H1 (cell line): ENCODE measurements around the gene MYOC. TPM values are rescaled to one million over a fixed set of nuclear protein-coding genes. Genes with fewer than 3 reads are reported as not detected.

Experiments used
- CTCF ChIA-PET: fragments of 300-600 bp; sonication (Branson Sonifier 250); formaldehyde crosslinking; loops from one replicate; lab custom pipeline; 2021; ENCODE audit not compliant: partially characterized antibody; lab: Charles Lee
- POLR2A ChIA-PET: fragments of 300-600 bp; sonication (Branson Sonifier 250); formaldehyde crosslinking; loops from one replicate; lab custom pipeline; 2021; ENCODE audit warnings: inconsistent platforms; ENCODE audit not compliant: partially characterized antibody; lab: Charles Lee
- DNase-seq, 2 experiments: peaks; one replicate each; pipeline versions ENCODE4 v3.0.0 to v3.0.0-alpha.2; 2010 to 2022; ENCODE audit warnings: low spot score in 2 of 2, low read depth in 1 of 2, mixed read lengths in 1 of 2
- FAIRE-seq: peaks from 2 replicates; lab custom pipeline; 2011; peaks lifted over from hg19 to GRCh38; lab: Jason Lieb, UNC
- H2AFZ ChIP-seq: 2 replicates; pipeline ENCODE4 v1.8.1; 2012; ENCODE audit warnings: low read length, inconsistent platforms
- H2AK5ac ChIP-seq: 2 replicates; pipeline ENCODE4 v1.6.1; 2013; ENCODE audit warnings: low read depth, low read length
- H2BK120ac ChIP-seq: replicated peaks from 2 replicates; pipeline ENCODE3; 2013; ENCODE audit warnings: low read depth, low read length, inconsistent platforms
- H2BK12ac ChIP-seq: 2 replicates; pipeline ENCODE4 v1.6.1; 2013; ENCODE audit warnings: low read depth, low read length
- H2BK15ac ChIP-seq: 2 replicates; pipeline ENCODE4 v1.6.1; 2013; ENCODE audit warnings: low read length
- H2BK20ac ChIP-seq: 2 replicates; pipeline ENCODE4 v1.6.1; 2013; ENCODE audit warnings: low read length
- H2BK5ac ChIP-seq: 2 replicates; pipeline ENCODE4 v1.6.1; 2013; ENCODE audit warnings: low read depth, low read length
- H3K14ac ChIP-seq: 2 replicates; pipeline ENCODE4 v1.6.1; 2013; ENCODE audit warnings: inconsistent platforms; ENCODE audit not compliant: insufficient read length
- H3K18ac ChIP-seq: 2 replicates; pipeline ENCODE4 v1.6.1; 2013; ENCODE audit warnings: low read length; ENCODE audit errors: extremely low read depth
- H3K23ac ChIP-seq: 2 replicates; pipeline ENCODE4 v1.6.1; 2013; ENCODE audit warnings: inconsistent platforms; ENCODE audit not compliant: insufficient read length
- H3K23me2 ChIP-seq: 2 replicates; pipeline ENCODE4 v1.6.1; 2013; ENCODE audit warnings: low read depth, low read length
- H3K27ac ChIP-seq: 2 replicates; pipeline ENCODE4 v1.6.1; 2011; ENCODE audit warnings: low read depth, low read length, inconsistent platforms
- H3K27me3 ChIP-seq, 4 experiments: replicated peaks in 1 of 4; 1 replicate in 1 of 4; 2 replicates in 3 of 4; pipeline versions ENCODE4 v1.6.1 to v1.8.1; 2011 to 2013; ENCODE audit warnings: low read length in 3 of 4, mild to moderate bottlenecking in 3 of 4, inconsistent platforms in 2 of 4, mixed read lengths in 2 of 4, moderate library complexity in 1 of 4; ENCODE audit not compliant: control insufficient read depth in 3 of 4, insufficient read depth in 3 of 4; ENCODE audit errors: extremely low read depth in 1 of 4
- H3K36me3 ChIP-seq, 4 experiments: 2 replicates each; pipeline versions ENCODE4 v1.6.1 to v1.8.1; 2011 to 2013; ENCODE audit warnings: mild to moderate bottlenecking in 4 of 4, low read length in 3 of 4, moderate library complexity in 2 of 4, control low read depth in 1 of 4, inconsistent platforms in 1 of 4; ENCODE audit not compliant: insufficient read depth in 4 of 4, control insufficient read depth in 2 of 4
- H3K4ac ChIP-seq: replicated peaks from 2 replicates; pipeline ENCODE3; 2013; ENCODE audit warnings: low read length, low read depth, mixed read lengths, inconsistent platforms; ENCODE audit not compliant: insufficient read length
- H3K4me1 ChIP-seq, 4 experiments: replicated peaks in 1 of 4; 1 replicate in 1 of 4; 2 replicates in 3 of 4; pipeline versions ENCODE4 v1.6.1 to v1.8.1; 2011 to 2013; ENCODE audit warnings: low read length in 3 of 4, inconsistent platforms in 2 of 4, mixed read lengths in 1 of 4; ENCODE audit not compliant: insufficient read depth in 4 of 4, control insufficient read depth in 3 of 4
- H3K4me2 ChIP-seq, 2 experiments: 2 replicates each; pipeline versions ENCODE4 v1.6.1 to v1.8.1; 2011 to 2013; ENCODE audit warnings: low read depth in 2 of 2, low read length in 2 of 2, control low read depth in 1 of 2, inconsistent platforms in 1 of 2, mild to moderate bottlenecking in 1 of 2; ENCODE audit not compliant: insufficient read depth in 1 of 2
- H3K4me3 ChIP-seq, 4 experiments: fragments of 200-600, 300-600 bp in 1 of 4; sonication (generic), shearing (Covaris generic), sonication (Bioruptor Twin) in 1 of 4; 2 replicates each; pipeline versions ENCODE4 v1.5.1 to v1.8.1; 2011 to 2016; ENCODE audit warnings: low read length in 4 of 4, low read depth in 3 of 4, control low read depth in 2 of 4, inconsistent platforms in 2 of 4, mild to moderate bottlenecking in 2 of 4, mixed read lengths in 1 of 4, moderate library complexity in 1 of 4; ENCODE audit not compliant: insufficient read depth in 2 of 4; ENCODE audit errors: extremely low read depth in 1 of 4
- H3K56ac ChIP-seq: replicated peaks from 2 replicates; pipeline ENCODE3; 2013; ENCODE audit warnings: low read depth, mild to moderate bottlenecking, mixed read lengths, low read length, inconsistent platforms; ENCODE audit not compliant: insufficient read length
- H3K79me1 ChIP-seq: 2 replicates; pipeline ENCODE4 v1.6.1; 2013; ENCODE audit warnings: low read depth, low read length, control low read depth
- H3K79me2 ChIP-seq, 2 experiments: 2 replicates each; pipeline versions ENCODE4 v1.6.1 to v1.8.1; 2012 to 2013; ENCODE audit warnings: low read length in 2 of 2, mild to moderate bottlenecking in 2 of 2, inconsistent platforms in 1 of 2; ENCODE audit not compliant: insufficient read depth in 2 of 2, control insufficient read depth in 1 of 2
- H3K9ac ChIP-seq, 4 experiments: replicated peaks in 1 of 4; 1 replicate in 1 of 4; 2 replicates in 3 of 4; pipeline versions ENCODE4 v1.6.1 to v1.8.1; 2011 to 2013; ENCODE audit warnings: low read depth in 3 of 4, low read length in 3 of 4, control low read depth in 2 of 4, mild to moderate bottlenecking in 2 of 4, moderate library complexity in 2 of 4, inconsistent platforms in 1 of 4; ENCODE audit errors: extremely low read depth in 1 of 4
- H3K9me3 ChIP-seq, 2 experiments: 2 replicates each; pipeline versions ENCODE4 v1.6.1 to v1.8.1; 2012 to 2013; ENCODE audit warnings: mild to moderate bottlenecking in 2 of 2, moderate library complexity in 2 of 2, control low read depth in 1 of 2, inconsistent platforms in 1 of 2, low read depth in 1 of 2, low read length in 1 of 2, mixed read lengths in 1 of 2; ENCODE audit not compliant: insufficient read depth in 2 of 2
- H4K20me1 ChIP-seq, 2 experiments: replicated peaks in 1 of 2; 2 replicates each; pipeline versions ENCODE3 to v1.8.1; 2011 to 2013; ENCODE audit warnings: inconsistent platforms in 2 of 2, low read length in 2 of 2, mild to moderate bottlenecking in 1 of 2; ENCODE audit not compliant: insufficient read depth in 2 of 2, control insufficient read depth in 1 of 2
- H4K5ac ChIP-seq: 2 replicates; pipeline ENCODE4 v1.6.1; 2013; ENCODE audit warnings: low read length, low read depth, mixed read lengths, inconsistent platforms; ENCODE audit not compliant: insufficient read length
- H4K8ac ChIP-seq: 2 replicates; pipeline ENCODE4 v1.8.0; 2013; ENCODE audit warnings: mild to moderate bottlenecking, moderate library complexity, low read length, inconsistent platforms; ENCODE audit not compliant: insufficient read depth; ENCODE audit errors: extremely low read depth
- H4K91ac ChIP-seq: replicated peaks from 2 replicates; pipeline ENCODE3; 2013; ENCODE audit warnings: low read length, mixed read lengths, inconsistent platforms; ENCODE audit not compliant: insufficient read length
- ASH2L ChIP-seq: fragments of 200-600, 300-600 bp; sonication (generic); IDR thresholded peaks from one replicate; pipeline ENCODE4 v1.7.1; 2017; ENCODE audit warnings: low read length
- BACH1 ChIP-seq: IDR thresholded peaks from 2 replicates; pipeline ENCODE4 v1.6.1; 2012; ENCODE audit warnings: low read length, improper control_type of control experiment
- BCL11A ChIP-seq, 2 experiments: IDR thresholded peaks; one replicate each; pipeline ENCODE4 v1.6.1; 2011; ENCODE audit warnings: low read depth in 2 of 2, low read length in 2 of 2, mild to moderate bottlenecking in 2 of 2
- CEBPB ChIP-seq: IDR thresholded peaks from 2 replicates; pipeline ENCODE4 v1.6.1; 2012; ENCODE audit warnings: low read depth, low read length
- JUND ChIP-seq: IDR thresholded peaks from 2 replicates; pipeline ENCODE4 v1.6.1; 2011; ENCODE audit warnings: mild to moderate bottlenecking, improper control_type of control experiment, low read length
- KDM1A ChIP-seq: fragments of 200-600, 300-600 bp; sonication (generic); IDR thresholded peaks from 2 replicates; pipeline ENCODE4 v1.7.1; 2016; ENCODE audit warnings: mild to moderate bottlenecking, low read length, borderline replicate concordance
- KDM4A ChIP-seq: IDR thresholded peaks from one replicate; pipeline ENCODE4 v1.7.1; 2012; ENCODE audit warnings: low read depth, mild to moderate bottlenecking, moderate library complexity, low read length, inconsistent platforms; ENCODE audit not compliant: severe bottlenecking
- KDM5A ChIP-seq: fragments of 200-600 bp; IDR thresholded peaks from 2 replicates; pipeline ENCODE4 v1.7.1; 2012; ENCODE audit warnings: mild to moderate bottlenecking, low read length, inconsistent platforms, mixed read lengths
- RXRA ChIP-seq: IDR thresholded peaks from 2 replicates; pipeline ENCODE4 v1.6.1; 2011; ENCODE audit warnings: low read depth, mild to moderate bottlenecking, low read length, moderate library complexity; ENCODE audit not compliant: insufficient read depth
- SP4 ChIP-seq: IDR thresholded peaks from 2 replicates; pipeline ENCODE4 v1.6.1; 2012; ENCODE audit warnings: low read length, inconsistent platforms
- YY1 ChIP-seq: IDR thresholded peaks from 2 replicates; pipeline ENCODE4 v1.6.1; 2011; ENCODE audit warnings: low read depth, mild to moderate bottlenecking, low read length
- WGBS, 2 experiments: shearing (Covaris generic) in 1 of 2; methylation state at CpG; one replicate each; pipeline versions ENCODE4 v1.1.6 to v1.1.7; 2013 to 2015; ENCODE audit warnings: low lambda C conversion rate in 2 of 2, mixed read lengths in 2 of 2, inconsistent platforms in 1 of 2, low coverage in 1 of 2, missing lambda C conversion rate in 1 of 2; ENCODE audit not compliant: insufficient replicate concordance in 2 of 2, insufficient coverage in 1 of 2, insufficient read length in 1 of 2; ENCODE audit errors: extremely low coverage in 1 of 2, missing lambda C conversion rate in 1 of 2; 5-methylcytosine and 5-hydroxymethylcytosine counted together
- polyA plus RNA-seq, 7 experiments: library from polyadenylated mRNA; depleted of rRNA in 3 of 7; stranded (reverse) in 5 of 7; unstranded in 2 of 7; fragments of >200 nt in 5 of 7; fragments of 200-250 nt in 2 of 7; gene quantifications; 1 replicate in 5 of 7; 2 replicates in 1 of 7; 4 replicates in 1 of 7; pipeline versions ENCODE4 v1.2.1 to v1.2.3, GENCODE V29; 2011 to 2013; ENCODE audit warnings: missing spikeins in 2 of 7, mixed read lengths in 2 of 7
- total RNA-seq: library from RNA; stranded (reverse); fragmentation: NEBNext Ultra II Directional; extraction: Animal tissue kit (Norgen Biotek cat#: 25700); gene quantifications from 2 replicates; pipeline ENCODE4 v1.2.1, GENCODE V29; 2021
- TF ChIP-seq, protein P1 (sequence below): IDR thresholded peaks from 2 replicates; pipeline ENCODE4 v1.6.1; 2012; ENCODE audit warnings: inconsistent platforms

Gene MYOC
- total and polyA plus RNA-seq, 2 of the 8 experiments (the other 6 are each of a cell fraction or from before 2014, with no cell fraction given): not detected

DNA sequence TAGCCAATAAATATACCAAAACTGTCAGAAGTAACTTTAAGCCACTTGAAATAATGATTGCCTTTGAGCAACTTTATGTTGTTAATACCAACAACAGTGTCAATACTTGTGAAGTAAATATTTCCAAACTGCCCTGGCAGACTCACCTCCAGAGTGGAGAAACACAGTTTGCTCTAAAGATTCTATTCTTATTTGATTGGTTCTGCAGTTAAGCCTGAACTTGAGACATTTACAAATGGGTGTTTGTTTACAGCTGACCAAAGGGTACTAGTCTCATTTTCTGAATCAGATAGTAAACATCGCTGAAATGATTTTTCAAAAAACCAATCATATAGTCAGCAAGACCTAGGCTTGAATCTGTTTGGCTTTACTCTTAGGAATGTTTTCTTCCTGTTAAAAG is 1.3 kb upstream of the MYOC start:
- Histone ChIP-seq H4K8ac (no peak overlapping the region), H3K9ac (no peak overlapping the region), H3K79me2 (no peaks in the 10 kb centered on the region), H3K4me2 (no peak overlapping the region), H4K20me1 (no peaks in the 10 kb centered on the region), H3K4ac (no peak overlapping the region), H3K27ac (no peak overlapping the region), H4K5ac (no peak overlapping the region), H2AK5ac (no peak overlapping the region), H2BK120ac (no peak overlapping the region), H2BK15ac (no peak overlapping the region), H3K18ac (no peak overlapping the region), H3K23me2 (no peaks in the 10 kb centered on the region), H3K27me3 (no peaks in the 10 kb centered on the region), H3K4me3 (no peak overlapping the region), H3K79me1 (no peaks in the 10 kb centered on the region), H2AFZ (no peak overlapping the region), H2BK20ac (no peak overlapping the region), H3K36me3 (no peaks in the 10 kb centered on the region), H3K9me3 (no peaks in the 10 kb centered on the region), H3K14ac (no peak overlapping the region), H3K4me1 (peaks cover 0 to 5% (median 0%) of the 10 kb centered on the region in 4 experiments; a peak in 1 of 7 replicates), H4K91ac (no peak overlapping the region), H2BK12ac (no peak overlapping the region), H2BK5ac (no peak overlapping the region), H3K23ac (no peak overlapping the region), H3K56ac (no peak overlapping the region)
- 93% methylated on average over 1 of the region's 1 CpG; no CpG with 5 or more reads in 1 of the 2 experiments for WGBS, 2 experiments
- ChIA-PET POLR2A (interaction anchor here (1.4 to 1.9 kb wide), 3 partner anchors 9 to 168 kb away, joined by 4 to 7 read pairs (median 4); partner anchors contain the start of genes PRRC2C and VAMP4), CTCF (interaction anchor here (1.3 to 9.7 kb wide), 3 partner anchors 11 to 87 kb away, joined by 3 to 143 read pairs (median 61); no protein-coding TSS in a partner anchor)
- TF ChIP-seq JUND (no peak), RXRA (no peak), BCL11A (IDR thresholded peaks at IDR 0.05; ENCODE audit: low read depth in 2 of 2, low read length in 2 of 2) (no peak), SP4 (no peak), BACH1 (no peak), CEBPB (no peak), YY1 (no peak), KDM1A (no peak), KDM4A (no peak), KDM5A (no peak), ASH2L (no peak)
- TF ChIP-seq, protein P1, sequence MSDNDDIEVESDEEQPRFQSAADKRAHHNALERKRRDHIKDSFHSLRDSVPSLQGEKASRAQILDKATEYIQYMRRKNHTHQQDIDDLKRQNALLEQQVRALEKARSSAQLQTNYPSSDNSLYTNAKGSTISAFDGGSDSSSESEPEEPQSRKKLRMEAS: no peak
- no peak for DNase-seq
- no peak for FAIRE-seq
